Endothelial cell (in vitro differentiated cells): ENCODE measurements around the gene MYL3. TPM values are rescaled to one million over a fixed set of nuclear protein-coding genes. Genes with fewer than 3 reads are reported as not detected.

Experiments
- DNase-seq: peaks from one replicate; pipeline ENCODE4 v3.0.0; 2021; ENCODE audit warnings: low spot score
- H3K27ac Mint-ChIP-seq: one replicate; pipeline ENCODE4 v1.8.0; 2021; ENCODE audit warnings: mixed read lengths, inconsistent platforms; ENCODE audit not compliant: unreplicated experiment
- H3K27me3 Mint-ChIP-seq: one replicate; pipeline ENCODE4 v1.8.0; 2021; ENCODE audit warnings: mild to moderate bottlenecking, moderate library complexity, mixed read lengths, inconsistent platforms; ENCODE audit not compliant: unreplicated experiment
- H3K36me3 Mint-ChIP-seq: one replicate; pipeline ENCODE4 v1.8.0; 2021; ENCODE audit warnings: mild to moderate bottlenecking, low read depth, mixed read lengths, inconsistent platforms; ENCODE audit not compliant: unreplicated experiment
- H3K4me1 Mint-ChIP-seq: one replicate; pipeline ENCODE4 v1.8.0; 2021; ENCODE audit warnings: mild to moderate bottlenecking, mixed read lengths, inconsistent platforms; ENCODE audit not compliant: unreplicated experiment
- H3K4me3 Mint-ChIP-seq: one replicate; pipeline ENCODE4 v1.8.0; 2021; ENCODE audit warnings: mild to moderate bottlenecking, mixed read lengths, inconsistent platforms; ENCODE audit not compliant: unreplicated experiment
- H3K9me3 Mint-ChIP-seq: one replicate; pipeline ENCODE4 v1.8.0; 2021; ENCODE audit warnings: mixed read lengths, inconsistent platforms; ENCODE audit not compliant: unreplicated experiment
- CTCF ChIP-seq: fragments of 200-600 bp; sonication (generic); IDR thresholded peaks from one replicate; pipeline ENCODE4 v1.5.0; 2021; ENCODE audit warnings: antibody characterized with exemption; ENCODE audit not compliant: unreplicated experiment
- total RNA-seq: library from RNA; stranded (reverse); fragmentation: NEBNext Ultra II Directional; extraction: Animal tissue kit (Norgen Biotek cat#: 25700); gene quantifications from one replicate; pipeline ENCODE4 v1.2.1, GENCODE V29; 2021; ENCODE audit not compliant: unreplicated experiment

The MYL3 gene
- total RNA-seq, 1 donor from 2014 or later: not detected

- Mint-ChIP-seq H3K4me1 (no peaks in the 10 kb centered on the region), H3K27me3 (peaks cover 12% of the 10 kb centered on the region), H3K36me3 (no peaks in the 10 kb centered on the region), H3K4me3 (no peak overlapping the region), H3K27ac (no peak overlapping the region), H3K9me3 (no peaks in the 10 kb centered on the region)
- TF ChIP-seq CTCF: no peak
- no peak for DNase-seq
These were observed 1.0 kb upstream of the MYL3 start for GRCh38 chr3:46864061-46864881.

GRCh38 chr3:46862369-46863025 is 747 bp downstream of the MYL3 start:
- H3K4me1 Mint-ChIP-seq: no peaks in the 10 kb centered on the region
- TF ChIP-seq CTCF: no peak
- H3K27ac Mint-ChIP-seq: no peak overlapping the region
- H3K27me3 Mint-ChIP-seq: peaks cover 13% of the 10 kb centered on the region
- no peaks in the 10 kb centered on the region for H3K9me3 Mint-ChIP-seq
- H3K4me3 Mint-ChIP-seq: no peak overlapping the region
- no peaks in the 10 kb centered on the region for H3K36me3 Mint-ChIP-seq
- no peak for DNase-seq

- Mint-ChIP-seq H3K4me1 (no peaks in the 10 kb centered on the region), H3K36me3 (no peaks in the 10 kb centered on the region), H3K4me3 (no peak overlapping the region), H3K27ac (no peak overlapping the region), H3K27me3 (peaks cover 13% of the 10 kb centered on the region), H3K9me3 (no peaks in the 10 kb centered on the region)
- no peak for TF ChIP-seq CTCF
- no peak for DNase-seq
These were observed 1.5 kb downstream of the MYL3 start for GRCh38 chr3:46861605-46862368.

- H3K4me3 Mint-ChIP-seq: no peak overlapping the region
- no peak for TF ChIP-seq CTCF
- H3K9me3 Mint-ChIP-seq: no peaks in the 10 kb centered on the region
- DNase-seq: no peak
- H3K4me1 Mint-ChIP-seq: no peaks in the 10 kb centered on the region
- H3K27me3 Mint-ChIP-seq: peaks cover 13% of the 10 kb centered on the region
- no peak overlapping the region for H3K27ac Mint-ChIP-seq
- H3K36me3 Mint-ChIP-seq: no peaks in the 10 kb centered on the region
These were observed 2.2 kb downstream of the MYL3 start for GRCh38 chr3:46860810-46861604.
